ENCODE measurements around the gene ZBTB7C. TPM values are rescaled to one million over a fixed set of nuclear protein-coding genes. Genes with fewer than 3 reads are reported as not detected.
A peak's percentile ranks its signal among the peaks of the same experiment; 100 is the strongest.

Gene ZBTB7C
- polyA plus RNA-seq, 4 donors: 0.54 to 4.1 (median 1.5) TPM

GRCh38 chr18:48068916-48069445 lies 340.2 kb downstream of the ZBTB7C start:
- Histone ChIP-seq H3K27me3 (ENCODE audit: control insufficient read depth in 3 of 3, insufficient read depth in 3 of 3, low read length in 3 of 3) (no peaks in the 10 kb centered on the region), H3K4me1 (ENCODE audit: control insufficient read depth in 3 of 3, insufficient read depth in 2 of 3, low read depth in 1 of 3, low read length in 2 of 3) (no peaks in the 10 kb centered on the region), H3K27ac (ENCODE audit: low read depth in 1 of 3, low read length in 2 of 3) (no peak overlapping the region), H3K9me3 (ENCODE audit: control insufficient read depth in 2 of 2, insufficient read depth in 1 of 2, low read depth in 1 of 2, low read length in 1 of 2) (no peaks in the 10 kb centered on the region), H3K36me3 (ENCODE audit: control insufficient read depth in 3 of 3, insufficient read depth in 2 of 3, low read depth in 1 of 3, low read length in 3 of 3) (peaks cover 0 to 2% (median 0%) of the 10 kb centered on the region in 3 donors), H3K4me3 (ENCODE audit: low read depth in 1 of 3, low read length in 3 of 3) (no peak overlapping the region)
- 90 to 92% (median 91%) methylated on average over 11 of the region's 11 CpGs for WGBS, 3 donors
- DNase-seq: no peak
- no peak for FAIRE-seq

DNA sequence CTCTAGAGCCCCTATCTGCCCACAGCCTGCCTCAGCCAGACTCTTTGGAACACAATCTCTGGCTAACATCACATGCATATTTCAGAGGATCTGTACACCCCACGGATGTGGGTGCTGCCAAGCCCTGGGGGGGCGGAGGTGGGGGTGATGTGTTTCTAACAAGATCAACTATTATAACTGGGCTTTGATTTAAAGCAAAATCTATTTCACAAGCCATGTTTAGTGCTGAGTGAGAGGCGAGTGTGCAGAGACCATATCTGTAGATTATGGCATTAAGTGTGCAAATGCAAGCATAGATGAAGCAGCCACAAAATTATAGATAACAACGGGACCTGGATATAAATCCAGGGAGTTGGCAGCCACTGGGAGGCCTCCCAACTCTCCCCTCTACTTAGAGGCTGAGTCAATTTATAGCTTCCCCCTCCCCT lies 342.9 kb downstream of the ZBTB7C start:
- no peak for FAIRE-seq
- Histone ChIP-seq H3K27ac (ENCODE audit: low read depth in 1 of 3, low read length in 2 of 3) (no peak overlapping the region), H3K4me1 (ENCODE audit: control insufficient read depth in 3 of 3, insufficient read depth in 2 of 3, low read depth in 1 of 3, low read length in 2 of 3) (peaks cover 0 to 5% (median 2%) of the 10 kb centered on the region in 3 donors), H3K36me3 (ENCODE audit: control insufficient read depth in 3 of 3, insufficient read depth in 2 of 3, low read depth in 1 of 3, low read length in 3 of 3) (peaks cover 0 to 2% (median 0%) of the 10 kb centered on the region in 3 donors), H3K4me3 (ENCODE audit: low read depth in 1 of 3, low read length in 3 of 3) (no peak overlapping the region), H3K27me3 (ENCODE audit: control insufficient read depth in 3 of 3, insufficient read depth in 3 of 3, low read length in 3 of 3) (no peaks in the 10 kb centered on the region), H3K9me3 (ENCODE audit: control insufficient read depth in 2 of 2, insufficient read depth in 1 of 2, low read depth in 1 of 2, low read length in 1 of 2) (no peaks in the 10 kb centered on the region)
- DNase-seq: no peak
- WGBS, 3 donors: 63 to 70% (median 63%) methylated on average over 4 of the region's 4 CpGs

DNA sequence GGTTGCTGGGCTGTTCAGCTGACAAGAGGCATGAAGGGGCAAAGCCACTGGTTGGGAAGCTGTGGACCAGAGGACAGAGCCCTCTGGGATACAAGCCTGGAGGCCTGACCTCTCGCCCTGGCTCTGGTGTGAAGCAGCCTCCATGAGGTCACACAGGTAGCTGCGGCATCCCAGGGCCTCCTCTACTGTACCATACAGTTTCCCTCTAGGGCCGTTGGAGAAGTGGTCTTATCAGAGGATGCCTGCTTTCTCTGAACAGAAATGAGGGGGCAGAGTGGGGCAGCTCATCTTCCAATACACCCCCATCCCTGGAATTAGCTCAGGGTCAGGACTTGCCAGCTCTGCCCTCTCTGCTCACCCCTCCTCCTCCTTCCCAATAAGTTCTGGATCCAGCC lies 343.6 kb downstream of the ZBTB7C start:
- FAIRE-seq: no peak

GRCh38 chr18:48064978-48065600 lies 344.1 kb downstream of the ZBTB7C start:
- H3K4me3 ChIP-seq (ENCODE audit: low read depth in 1 of 3, low read length in 3 of 3): no peak overlapping the region
- FAIRE-seq (no peak), DNase-seq (no peak)
- H3K27ac ChIP-seq (ENCODE audit: low read depth in 1 of 3, low read length in 2 of 3): no peak overlapping the region
- no peaks in the 10 kb centered on the region for H3K27me3 ChIP-seq (ENCODE audit: control insufficient read depth in 3 of 3, insufficient read depth in 3 of 3, low read length in 3 of 3)
- WGBS, 3 donors: 82 to 87% (median 82%) methylated on average over 10 of the region's 10 CpGs
- H3K9me3 ChIP-seq (ENCODE audit: control insufficient read depth in 2 of 2, insufficient read depth in 1 of 2, low read depth in 1 of 2, low read length in 1 of 2): no peaks in the 10 kb centered on the region
- H3K36me3 ChIP-seq (ENCODE audit: control insufficient read depth in 3 of 3, insufficient read depth in 2 of 3, low read depth in 1 of 3, low read length in 3 of 3): peaks cover 0 to 2% (median 0%) of the 10 kb centered on the region in 3 donors
- H3K4me1 ChIP-seq (ENCODE audit: control insufficient read depth in 3 of 3, insufficient read depth in 2 of 3, low read depth in 1 of 3, low read length in 2 of 3): peaks cover 0 to 12% (median 3%) of the 10 kb centered on the region in 3 donors

More for the DNA sequence above, 343.6 kb downstream of the ZBTB7C start:
- no peaks in the 10 kb centered on the region for H3K9me3 ChIP-seq (ENCODE audit: control insufficient read depth in 2 of 2, insufficient read depth in 1 of 2, low read depth in 1 of 2, low read length in 1 of 2)
- no peak overlapping the region for H3K4me3 ChIP-seq (ENCODE audit: low read depth in 1 of 3, low read length in 3 of 3)
- H3K27ac ChIP-seq (ENCODE audit: low read depth in 1 of 3, low read length in 2 of 3): no peak overlapping the region
- no peak for DNase-seq
- H3K36me3 ChIP-seq (ENCODE audit: control insufficient read depth in 3 of 3, insufficient read depth in 2 of 3, low read depth in 1 of 3, low read length in 3 of 3): peaks cover 0 to 2% (median 0%) of the 10 kb centered on the region in 3 donors
- no peaks in the 10 kb centered on the region for H3K27me3 ChIP-seq (ENCODE audit: control insufficient read depth in 3 of 3, insufficient read depth in 3 of 3, low read length in 3 of 3)
- H3K4me1 ChIP-seq (ENCODE audit: control insufficient read depth in 3 of 3, insufficient read depth in 2 of 3, low read depth in 1 of 3, low read length in 2 of 3): peaks cover 0 to 9% (median 3%) of the 10 kb centered on the region in 3 donors
- 75 to 77% (median 76%) methylated on average over 3 of the region's 3 CpGs for WGBS, 3 donors

GRCh38 chr18:48061781-48062570 lies 347.2 kb downstream of the ZBTB7C start:
- Histone ChIP-seq H3K4me1 (ENCODE audit: control insufficient read depth in 3 of 3, insufficient read depth in 2 of 3, low read depth in 1 of 3, low read length in 2 of 3) (peaks cover 0 to 12% (median 3%) of the 10 kb centered on the region in 3 donors), H3K27ac (ENCODE audit: low read depth in 1 of 3, low read length in 2 of 3) (peak overlapping the region; percentile 11 to 71 (median 27)), H3K4me3 (ENCODE audit: low read depth in 1 of 3, low read length in 3 of 3) (no peak overlapping the region), H3K27me3 (ENCODE audit: control insufficient read depth in 3 of 3, insufficient read depth in 3 of 3, low read length in 3 of 3) (peaks cover 0 to 3% (median 0%) of the 10 kb centered on the region in 3 donors), H3K9me3 (ENCODE audit: control insufficient read depth in 2 of 2, insufficient read depth in 1 of 2, low read depth in 1 of 2, low read length in 1 of 2) (no peaks in the 10 kb centered on the region), H3K36me3 (ENCODE audit: control insufficient read depth in 3 of 3, insufficient read depth in 2 of 3, low read depth in 1 of 3, low read length in 3 of 3) (peaks cover 0 to 2% (median 0%) of the 10 kb centered on the region in 3 donors)
- 56 to 76% (median 68%) methylated on average over 7 of the region's 7 CpGs for WGBS, 3 donors
- FAIRE-seq (no peak), DNase-seq (peak; percentile 66 to 84)

DNA sequence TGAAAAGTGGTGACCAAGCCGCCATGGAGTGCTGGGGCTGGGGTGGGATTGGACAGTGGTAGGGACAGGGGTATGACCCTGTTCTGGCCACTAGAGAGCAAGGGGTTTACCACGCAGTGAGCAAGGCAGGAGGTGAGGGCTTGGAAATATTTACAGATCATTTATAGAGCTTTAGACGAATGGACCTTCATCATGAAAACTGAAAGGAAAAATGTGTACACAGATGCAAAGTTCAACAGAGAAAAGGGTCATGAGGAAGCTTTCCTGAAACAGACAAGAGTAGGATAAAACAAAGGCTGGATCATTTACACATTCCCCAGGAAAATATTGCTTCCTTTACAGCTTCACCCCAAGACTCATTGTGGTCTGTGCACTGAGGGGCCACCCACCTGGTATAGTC lies 348.2 kb downstream of the ZBTB7C start:
- H3K9me3 ChIP-seq (ENCODE audit: control insufficient read depth in 2 of 2, insufficient read depth in 1 of 2, low read depth in 1 of 2, low read length in 1 of 2): no peaks in the 10 kb centered on the region
- FAIRE-seq (no peak), DNase-seq (peak; percentile 65 to 74)
- peak overlapping the region in 1 of 3 donors; percentile 71 for H3K27ac ChIP-seq (ENCODE audit: low read depth in 1 of 3, low read length in 2 of 3)
- peaks cover 0 to under 1% (median 0%) of the 10 kb centered on the region in 3 donors for H3K36me3 ChIP-seq (ENCODE audit: control insufficient read depth in 3 of 3, insufficient read depth in 2 of 3, low read depth in 1 of 3, low read length in 3 of 3)
- WGBS, 3 donors: 35 to 54% (median 46%) methylated on average over 3 of the region's 3 CpGs
- H3K27me3 ChIP-seq (ENCODE audit: control insufficient read depth in 3 of 3, insufficient read depth in 3 of 3, low read length in 3 of 3): peaks cover 0 to 3% (median 0%) of the 10 kb centered on the region in 3 donors
- peaks cover 0 to 12% (median 3%) of the 10 kb centered on the region in 3 donors for H3K4me1 ChIP-seq (ENCODE audit: control insufficient read depth in 3 of 3, insufficient read depth in 2 of 3, low read depth in 1 of 3, low read length in 2 of 3)
- no peak overlapping the region for H3K4me3 ChIP-seq (ENCODE audit: low read depth in 1 of 3, low read length in 3 of 3)

- Histone ChIP-seq H3K9me3 (ENCODE audit: control insufficient read depth in 2 of 2, insufficient read depth in 1 of 2, low read depth in 1 of 2, low read length in 1 of 2) (no peaks in the 10 kb centered on the region), H3K4me1 (ENCODE audit: control insufficient read depth in 3 of 3, insufficient read depth in 2 of 3, low read depth in 1 of 3, low read length in 2 of 3) (peaks cover 0 to 12% (median 3%) of the 10 kb centered on the region in 3 donors), H3K4me3 (ENCODE audit: low read depth in 1 of 3, low read length in 3 of 3) (no peak overlapping the region), H3K36me3 (ENCODE audit: control insufficient read depth in 3 of 3, insufficient read depth in 2 of 3, low read depth in 1 of 3, low read length in 3 of 3) (no peaks in the 10 kb centered on the region), H3K27me3 (ENCODE audit: control insufficient read depth in 3 of 3, insufficient read depth in 3 of 3, low read length in 3 of 3) (peaks cover 0 to 3% (median 0%) of the 10 kb centered on the region in 3 donors), H3K27ac (ENCODE audit: low read depth in 1 of 3, low read length in 2 of 3) (no peak overlapping the region)
- DNase-seq (no peak), FAIRE-seq (no peak)
- WGBS, 3 donors: 81 to 96% (median 93%) methylated on average over 4 of the region's 4 CpGs
These were observed 348.8 kb downstream of the ZBTB7C start for GRCh38 chr18:48060346-48060745.

- no peak overlapping the region for H3K4me3 ChIP-seq (ENCODE audit: low read depth in 1 of 3, low read length in 3 of 3)
- H3K27ac ChIP-seq (ENCODE audit: low read depth in 1 of 3, low read length in 2 of 3): no peak overlapping the region
- no peaks in the 10 kb centered on the region for H3K9me3 ChIP-seq (ENCODE audit: control insufficient read depth in 2 of 2, insufficient read depth in 1 of 2, low read depth in 1 of 2, low read length in 1 of 2)
- FAIRE-seq (no peak), DNase-seq (no peak)
- WGBS, 3 donors: 32 to 69% (median 67%) methylated on average over 5 of the region's 5 CpGs
- H3K4me1 ChIP-seq (ENCODE audit: control insufficient read depth in 3 of 3, insufficient read depth in 2 of 3, low read depth in 1 of 3, low read length in 2 of 3): peaks cover 0 to 12% (median 3%) of the 10 kb centered on the region in 3 donors
- H3K27me3 ChIP-seq (ENCODE audit: control insufficient read depth in 3 of 3, insufficient read depth in 3 of 3, low read length in 3 of 3): peaks cover 0 to 3% (median 2%) of the 10 kb centered on the region in 3 donors
- no peaks in the 10 kb centered on the region for H3K36me3 ChIP-seq (ENCODE audit: control insufficient read depth in 3 of 3, insufficient read depth in 2 of 3, low read depth in 1 of 3, low read length in 3 of 3)
These were observed 349.6 kb downstream of the ZBTB7C start for GRCh38 chr18:48059455-48060010.

All from small intestine (tissue), 7 donors.